ENCODE data around the gene SCGB1D1.
"Not testable (repeated sequence)": the region's sequence is repeated elsewhere in the genome, so short reads cannot be mapped to it uniquely, and the experiment has no call there.

The SCGB1D1 gene

GRCh38 chr11:62169448-62169847, 20.6 kb upstream of the SCGB1D1 start:
- no peak for DNase-seq

DNA sequence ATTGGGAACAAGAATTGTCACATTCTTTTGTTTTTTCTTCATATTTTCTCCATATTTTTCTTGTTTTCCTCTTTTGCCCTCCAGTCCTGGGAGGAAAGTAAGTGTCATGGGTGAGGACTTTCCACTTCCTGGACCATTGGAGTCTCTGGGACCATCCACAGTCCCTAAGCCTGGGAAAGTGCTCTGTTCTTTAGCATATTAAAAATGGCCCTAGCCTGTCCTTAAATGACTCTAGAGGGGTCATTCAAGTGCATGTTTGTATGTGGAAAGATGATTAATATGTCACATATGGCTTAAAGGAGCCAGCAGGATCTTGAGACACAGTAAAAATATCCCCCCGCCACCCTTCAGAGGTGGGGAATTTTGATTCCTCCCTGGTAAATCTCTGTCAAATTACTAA, 20.1 kb upstream of the SCGB1D1 start:
- no peak for DNase-seq

DNA sequence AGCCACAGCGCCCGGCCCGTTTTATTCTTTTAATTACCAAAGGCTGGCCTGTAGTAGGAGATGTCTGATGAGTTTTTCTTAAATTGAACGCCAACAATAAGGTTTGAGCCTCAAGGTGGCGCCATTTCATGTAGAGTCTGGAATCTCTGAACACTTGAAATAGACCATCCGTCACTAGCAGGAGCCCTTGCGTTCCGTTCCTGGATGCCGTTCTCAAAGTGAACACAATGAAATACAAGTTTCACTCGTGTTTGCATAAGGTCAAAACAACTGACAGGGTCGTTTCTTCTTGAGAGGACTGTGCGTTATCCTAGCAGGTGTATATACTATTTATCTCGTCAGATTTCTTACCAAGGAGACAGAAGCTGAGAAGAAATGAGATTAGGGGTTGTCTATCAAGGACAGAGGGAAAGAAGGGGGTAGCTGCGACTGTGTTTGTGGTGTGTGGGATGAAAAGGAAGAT, 18.7 kb upstream of the SCGB1D1 start:
- peak; percentile 80 for DNase-seq

DNA sequence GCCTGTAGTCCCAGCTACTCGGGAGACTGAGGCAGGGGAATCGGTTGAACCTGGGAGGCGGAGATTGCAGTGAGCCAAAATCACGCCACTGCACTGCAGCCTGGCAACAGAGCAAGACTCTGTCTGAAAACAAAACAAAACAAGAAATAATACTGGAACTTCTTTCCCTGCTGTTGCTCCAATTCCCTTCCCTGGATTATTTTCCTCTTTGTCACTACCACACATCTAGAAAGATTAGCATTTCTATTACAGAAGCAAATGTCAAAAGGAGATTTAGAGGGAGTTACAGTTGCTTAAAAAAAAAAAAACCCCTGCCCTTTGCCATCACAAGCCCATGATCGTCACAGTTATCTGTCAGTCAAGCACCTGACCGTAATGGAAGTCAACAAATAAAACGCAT, 17.7 kb upstream of the SCGB1D1 start:
- DNase-seq = no peak

DNA sequence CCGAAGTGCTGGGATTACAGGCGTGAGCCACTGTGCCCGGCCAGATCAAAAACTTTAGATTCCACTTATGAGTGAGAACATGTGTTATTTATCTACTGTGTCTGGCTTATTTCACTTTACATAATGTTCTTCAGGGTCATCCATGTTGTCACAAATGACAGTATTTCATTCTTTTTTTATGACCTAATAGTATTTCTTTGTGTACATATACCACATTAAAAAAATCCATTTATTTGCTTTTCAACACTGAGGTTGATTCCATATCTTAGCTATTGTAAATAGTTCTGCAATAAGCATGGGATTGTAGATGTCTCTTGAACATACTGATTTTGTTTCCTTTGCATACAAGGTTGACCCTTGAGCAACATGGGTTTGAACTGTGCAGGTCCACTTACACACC, 13.2 kb upstream of the SCGB1D1 start:
- no peak for DNase-seq

- no peak for DNase-seq
These were observed 10.0 kb upstream of the SCGB1D1 start for GRCh38 chr11:62179995-62180394.

DNA sequence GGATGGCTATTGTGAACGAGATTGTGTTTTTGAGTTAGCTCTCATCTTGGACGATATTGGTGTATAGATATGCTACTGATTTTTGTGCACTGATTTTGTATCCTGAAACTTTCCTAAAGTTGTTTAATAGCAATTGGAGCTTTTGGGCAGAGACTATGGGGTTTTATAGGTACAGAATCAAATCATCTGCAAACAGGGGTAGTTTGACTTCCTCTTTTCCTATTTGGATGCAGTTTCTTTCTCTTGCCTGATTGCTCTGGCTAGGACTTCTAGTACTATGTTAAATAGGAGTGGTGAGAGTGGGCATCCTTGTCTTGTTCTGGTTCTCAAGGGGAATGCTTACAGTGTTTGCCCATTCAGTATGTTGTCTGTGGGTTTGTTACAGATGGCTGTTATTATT, 8.9 kb upstream of the SCGB1D1 start:
- no peak for DNase-seq

DNA sequence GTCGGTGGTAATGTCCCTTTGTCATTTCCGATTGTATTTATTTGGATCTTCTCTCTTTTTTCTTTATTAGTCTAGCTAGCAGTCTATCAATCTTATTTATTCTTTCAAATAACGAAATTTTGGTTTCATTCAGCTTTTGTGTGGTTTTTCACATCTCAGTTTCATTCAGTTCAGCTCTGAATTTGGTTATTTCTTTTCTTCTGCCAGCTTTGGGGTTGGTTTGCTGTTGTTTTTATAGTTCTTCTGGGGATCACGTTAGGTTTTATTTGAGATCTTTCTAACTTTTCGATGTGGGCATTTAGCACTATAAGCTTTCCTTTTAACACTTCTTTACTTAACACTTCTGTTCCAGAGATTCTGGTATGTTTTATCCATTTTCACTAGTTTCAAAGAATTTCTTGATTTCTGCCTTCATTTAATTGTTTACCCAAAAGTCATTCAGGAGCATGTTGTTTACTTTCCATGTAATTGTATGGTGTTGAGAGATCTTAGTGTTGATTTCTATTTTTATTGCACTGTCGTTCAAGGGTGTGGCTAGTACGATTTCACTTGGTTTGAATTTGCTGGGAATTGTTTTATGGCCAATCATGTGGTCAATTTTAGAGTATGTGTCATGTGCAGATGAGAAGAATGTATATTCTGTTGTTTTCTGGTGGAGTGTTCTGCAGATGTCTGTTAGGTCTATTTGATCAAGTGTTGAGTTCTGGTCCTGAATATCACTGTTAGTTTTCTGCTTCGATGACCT, 7.7 kb upstream of the SCGB1D1 start:
- no peak for DNase-seq

GRCh38 chr11:62186195-62186594, 3.8 kb upstream of the SCGB1D1 start:
- DNase-seq = no peak

GRCh38 chr11:62193952-62194351, 3.9 kb downstream of the SCGB1D1 start:
- no peak for DNase-seq

DNA sequence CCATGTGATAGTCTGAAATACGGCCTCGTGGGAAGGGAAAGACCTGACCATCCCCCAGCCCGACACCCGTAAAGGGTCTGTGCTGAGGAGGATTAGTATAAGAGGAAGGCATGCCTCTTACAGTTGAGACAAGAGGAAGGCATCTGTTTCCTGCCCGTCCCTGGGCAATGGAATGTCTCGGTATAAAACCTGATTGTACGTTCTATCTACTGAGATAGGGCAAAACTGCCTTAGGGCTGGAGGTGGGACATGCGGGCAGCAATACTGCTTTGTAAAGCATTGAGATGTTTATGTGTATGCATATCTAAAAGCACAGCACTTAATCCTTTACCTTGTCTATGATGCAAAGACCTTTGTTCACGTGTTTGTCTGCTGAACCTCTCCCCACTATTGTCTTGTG, 5.0 kb downstream of the SCGB1D1 start:
- DNase-seq = not testable (repeated sequence)

DNA sequence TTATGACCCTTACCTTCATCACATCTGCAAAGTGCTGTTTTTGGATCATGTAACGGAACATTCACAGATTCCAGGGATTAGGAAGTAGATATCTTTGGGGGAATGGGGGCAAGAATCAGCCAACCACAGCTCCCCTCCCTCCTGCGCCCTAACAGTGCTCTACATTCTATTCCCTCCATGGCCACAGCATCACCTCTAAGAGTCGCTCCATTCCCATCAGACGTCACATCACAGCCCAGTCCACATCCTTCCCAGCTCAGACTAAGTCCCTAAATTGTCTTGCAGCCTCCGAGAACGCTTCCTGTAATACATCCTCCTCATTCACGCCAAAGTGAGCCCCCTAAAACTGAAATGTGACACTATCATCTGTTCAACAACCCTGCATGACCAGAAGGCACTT, 5.9 kb downstream of the SCGB1D1 start:
- no peak for DNase-seq

GRCh38 chr11:62197400-62197799, 7.4 kb downstream of the SCGB1D1 start:
- not testable (repeated sequence) for DNase-seq

GRCh38 chr11:62201376-62201775, 11.4 kb downstream of the SCGB1D1 start:
- no peak for DNase-seq

DNA sequence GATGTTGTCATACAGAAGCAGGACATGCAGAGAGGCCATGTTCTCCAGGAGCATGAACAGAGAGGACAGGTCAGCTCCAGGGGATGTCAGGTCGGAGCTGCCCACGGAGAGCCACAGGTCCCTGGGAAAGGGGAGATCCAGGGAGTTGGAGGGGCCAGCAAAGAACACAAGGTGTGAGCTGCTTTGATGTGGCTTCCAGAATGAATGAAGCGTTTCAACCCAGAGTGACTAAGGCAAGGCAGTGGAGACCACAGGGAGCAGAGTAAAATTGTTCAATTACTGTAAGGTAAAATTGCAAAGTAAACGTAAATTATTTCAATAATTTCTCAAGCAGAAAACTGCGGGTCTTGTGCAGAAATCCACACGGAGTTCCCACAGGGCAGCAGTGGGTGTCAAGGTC, 12.9 kb downstream of the SCGB1D1 start:
- no peak for DNase-seq

GRCh38 chr11:62204430-62204829, 14.4 kb downstream of the SCGB1D1 start:
- no peak for DNase-seq

- no peak for DNase-seq
These were observed 15.4 kb downstream of the SCGB1D1 start for GRCh38 chr11:62205441-62205840.

GRCh38 chr11:62206276-62207066, 16.5 kb downstream of the SCGB1D1 start:
- DNase-seq = not testable (repeated sequence)

DNA sequence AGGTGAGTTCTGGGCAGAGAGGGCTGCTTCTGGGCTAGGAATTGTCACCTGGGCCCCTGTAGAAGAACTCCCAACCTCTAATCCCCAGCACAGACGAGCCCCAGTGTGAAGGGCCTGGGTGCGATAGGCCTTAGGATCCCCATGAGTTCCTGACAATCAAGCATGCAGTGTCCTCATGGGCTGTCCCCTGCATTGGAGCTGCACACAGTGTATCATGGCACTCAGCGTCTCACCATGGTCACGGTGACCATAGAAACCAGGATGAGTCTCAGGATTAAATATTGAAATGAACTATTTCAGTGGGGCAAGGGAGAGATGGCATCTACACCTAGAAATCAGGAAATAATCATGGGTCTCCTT, 18.7 kb downstream of the SCGB1D1 start:
- DNase-seq = no peak

GRCh38 chr11:62217191-62217748, 27.3 kb downstream of the SCGB1D1 start:
- no peak for DNase-seq

- no peak for DNase-seq
These were observed 31.5 kb downstream of the SCGB1D1 start for GRCh38 chr11:62221498-62221897.

GRCh38 chr11:62223095-62223494, 33.1 kb downstream of the SCGB1D1 start:
- peak; percentile 16 for DNase-seq

GRCh38 chr11:62233730-62234129, 43.7 kb downstream of the SCGB1D1 start:
- DNase-seq = no peak

DNA sequence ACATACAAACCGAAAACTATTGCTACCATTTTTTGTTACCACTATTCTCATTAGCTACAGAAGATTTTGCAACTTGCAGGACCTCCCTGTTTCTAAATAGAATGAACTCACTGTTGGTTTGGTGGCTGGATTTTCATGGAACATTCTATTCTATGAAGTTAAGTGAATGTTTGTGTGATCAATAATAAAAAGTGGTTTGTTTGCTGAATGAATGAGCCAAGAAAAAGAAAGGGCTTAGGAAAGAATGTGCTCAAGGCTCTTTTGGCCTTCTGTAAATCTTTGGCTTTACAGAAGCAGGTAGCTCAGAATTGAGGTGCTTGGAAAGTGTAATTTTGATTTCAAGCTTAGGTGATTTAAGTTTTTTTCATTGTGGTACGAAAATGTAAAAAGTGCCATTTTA, 46.2 kb downstream of the SCGB1D1 start:
- no peak for DNase-seq

All from MV-4-11 (cell line).